ENCODE results near the gene PTPRN2. TPM values are rescaled to one million over a fixed set of nuclear protein-coding genes. Genes with fewer than 3 reads are reported as not detected.
A peak's percentile ranks its signal among the peaks of the same experiment; 100 is the strongest.

Gene PTPRN2
- total and polyA plus RNA-seq, 2 of the 13 experiments (the other 11 are each of a cell fraction or from before 2014, with no cell fraction given) = 2.5 to 24.2 TPM

GRCh38 chr7:157906583-157906982, 681.0 kb downstream of the PTPRN2 start:
- TF ChIP-seq MEF2D (CRISPR knock-in tag; IDR thresholded peaks at IDR 0.05) = no peak
- no peak for TF ChIP-seq ZNF691 (CRISPR knock-in tag; IDR thresholded peaks at IDR 0.05; ENCODE audit: borderline replicate concordance, low read depth)
- no peak for TF ChIP-seq REST (IDR thresholded peaks at IDR 0.05; ENCODE audit: borderline replicate concordance in 1 of 2, low read depth in 1 of 2, low read length in 2 of 2)
- TF ChIP-seq SSRP1 (CRISPR knock-in tag; IDR thresholded peaks at IDR 0.05) = no peak
- TF ChIP-seq ELF3 (CRISPR knock-in tag; IDR thresholded peaks at IDR 0.05) = no peak
- TF ChIP-seq, protein P1, sequence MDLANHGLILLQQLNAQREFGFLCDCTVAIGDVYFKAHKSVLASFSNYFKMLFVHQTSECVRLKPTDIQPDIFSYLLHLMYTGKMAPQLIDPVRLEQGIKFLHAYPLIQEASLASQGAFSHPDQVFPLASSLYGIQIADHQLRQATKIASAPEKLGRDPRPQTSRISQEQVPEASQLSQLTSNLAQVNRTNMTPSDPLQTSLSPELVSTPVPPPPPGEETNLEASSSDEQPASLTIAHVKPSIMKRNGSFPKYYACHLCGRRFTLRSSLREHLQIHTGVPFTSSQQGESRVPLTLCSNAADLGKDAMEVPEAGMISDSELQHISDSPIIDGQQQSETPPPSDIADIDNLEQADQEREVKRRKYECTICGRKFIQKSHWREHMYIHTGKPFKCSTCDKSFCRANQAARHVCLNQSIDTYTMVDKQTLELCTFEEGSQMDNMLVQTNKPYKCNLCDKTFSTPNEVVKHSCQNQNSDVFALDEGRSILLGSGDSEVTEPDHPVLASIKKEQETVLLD (CRISPR knock-in tag; IDR thresholded peaks at IDR 0.05; ENCODE audit: low read depth) = no peak
- no peak for TF ChIP-seq SRY (CRISPR knock-in tag; IDR thresholded peaks at IDR 0.05)
- no peak for TF ChIP-seq NFE2 (CRISPR knock-in tag; IDR thresholded peaks at IDR 0.05)
- TF ChIP-seq RBFOX2 (IDR thresholded peaks at IDR 0.05; ENCODE audit: low read depth, low read length) = no peak
- no peak for TF ChIP-seq MBNL3 (CRISPR knock-in tag; conservative IDR thresholded peaks at IDR 0.05)
- TF ChIP-seq ZNF674 (CRISPR knock-in tag; IDR thresholded peaks at IDR 0.05; ENCODE audit: low read depth) = no peak
- no peak for TF ChIP-seq GABPB1 (CRISPR knock-in tag; IDR thresholded peaks at IDR 0.05)
- TF ChIP-seq FLYWCH1 (CRISPR knock-in tag; IDR thresholded peaks at IDR 0.05) = no peak
- TF ChIP-seq IRX3 (CRISPR knock-in tag; IDR thresholded peaks at IDR 0.05; ENCODE audit: borderline replicate concordance, low read depth) = no peak
- TF ChIP-seq NKX3-1 (CRISPR knock-in tag; IDR thresholded peaks at IDR 0.05) = no peak
- TF ChIP-seq ZNF570 (CRISPR knock-in tag; IDR thresholded peaks at IDR 0.05; ENCODE audit: borderline replicate concordance) = no peak
- TF ChIP-seq SP5 (CRISPR knock-in tag; IDR thresholded peaks at IDR 0.05; ENCODE audit: borderline replicate concordance, low read depth) = no peak
- no peak for TF ChIP-seq TFDP1 (CRISPR knock-in tag; IDR thresholded peaks at IDR 0.05; ENCODE audit: borderline replicate concordance)
- DNase-seq (ENCODE audit: low spot score) (no peak), FAIRE-seq (no peak), ATAC-seq (peak; percentile 25; the same call in 1 of the 3 replicates)
- no peak overlapping the region for H3K27ac ChIP-seq (ENCODE audit: extremely low read length, insufficient read depth, low read length)
- H3K9me3 ChIP-seq (ENCODE audit: low read length) = no peaks in the 10 kb centered on the region
- in situ Hi-C loops (cut with HindIII; ENCODE audit: extremely low pct_ligation_motif_present, low pct_unique_long_range_greater_than_20kb) = no loop called here
- H2AFZ ChIP-seq (ENCODE audit: low read length) = no peak overlapping the region
- H3K79me2 ChIP-seq (ENCODE audit: insufficient read depth, low read length) = no peaks in the 10 kb centered on the region
- POLR2A ChIA-PET = no interaction called here
- peaks cover 2% of the 10 kb centered on the region; the same call in 1 of the 2 replicates for H4K20me1 ChIP-seq (ENCODE audit: insufficient read depth, low read length)
- no TSS peak for BruUV-seq (replicated peaks)
- H3K4me2 ChIP-seq (ENCODE audit: low read depth, low read length) = no peak overlapping the region
- CTCF ChIA-PET (ENCODE audit: low intra/inter-chr PET ratio, low total read pairs) = no interaction called here
- no peak overlapping the region for H3K4me3 ChIP-seq (replicated peaks in 1 of 3; ENCODE audit: insufficient read depth in 1 of 3, low read depth in 2 of 3, low read length in 3 of 3)
- peaks cover 12% of the 10 kb centered on the region; the same call in 1 of the 2 replicates for H3K4me1 ChIP-seq (ENCODE audit: insufficient read depth, low read length)
- no peak overlapping the region for H3K9ac ChIP-seq (ENCODE audit: insufficient read depth, low read depth, low read length)
- no peaks in the 10 kb centered on the region for H3K36me3 ChIP-seq (replicated peaks in 1 of 2; ENCODE audit: control insufficient read depth in 1 of 2, insufficient read depth in 2 of 2, low read length in 2 of 2)
- no peaks in the 10 kb centered on the region; a peak in 1 of 5 replicates for H3K27me3 ChIP-seq (ENCODE audit: control insufficient read depth in 1 of 2, insufficient read depth in 2 of 2, low read length in 2 of 2)
- intact Hi-C loops (cut with micrococcal nuclease; ENCODE audit: unreplicated experiment) = no loop called here
- 86% methylated on average over 5 of the region's 7 CpGs for WGBS (ENCODE audit: low lambda C conversion rate)
